ENCODE measurements around the gene MRFAP1L1. TPM values are rescaled to one million over a fixed set of nuclear protein-coding genes. Genes with fewer than 3 reads are reported as not detected.

The MRFAP1L1 gene
- 57.2 and 80.1 TPM in 2 replicates for total RNA-seq

GRCh38 chr4:6709230-6710114 lies at the start of gene MRFAP1L1:
MRFAP1L1 (minus strand) TSS chr4:6709865; CDS start chr4:6709629, 236 bp downstream.

GRCh38 chr4:6716018-6716911 lies 6.6 kb upstream of the MRFAP1L1 start, which contains the start of gene BLOC1S4:
BLOC1S4 (plus strand) TSS chr4:6716174; CDS start chr4:6716210, 36 bp downstream.

GRCh38 chr4:6693231-6694176 lies 16.2 kb downstream of the MRFAP1L1 start, which contains the start of gene S100P:
S100P (plus strand) TSS chr4:6693878; CDS start chr4:6693933, 55 bp downstream.

Other genes with a start within 250 kb of the MRFAP1L1 start
- gene PPP2R2C, start 237.3 kb downstream of the MRFAP1L1 start, total RNA-seq: not detected in 2 replicates
- 6.1 and 7.5 TPM in 2 replicates for gene MAN2B2, start 134.7 kb downstream of the MRFAP1L1 start, total RNA-seq
- gene MRFAP1, start 69.2 kb downstream of the MRFAP1L1 start, total RNA-seq: 125 and 134 TPM in 2 replicates
- gene S100P, start 16.0 kb downstream of the MRFAP1L1 start, total RNA-seq: not detected in 2 replicates
- 14.9 and 21.1 TPM in 2 replicates for gene BLOC1S4, start 6.3 kb upstream of the MRFAP1L1 start, total RNA-seq
- 17.9 and 33.6 TPM in 2 replicates for gene KIAA0232, start 72.9 kb upstream of the MRFAP1L1 start, total RNA-seq
- 30.2 and 32.2 TPM in 2 replicates for gene TBC1D14, start 200.0 kb upstream of the MRFAP1L1 start, total RNA-seq

Measured in epithelial cell of umbilical artery (primary cell).